H9 (cell line): Measurements from ENCODE around the gene COMMD9. TPM values are rescaled to one million over a fixed set of nuclear protein-coding genes. Genes with fewer than 3 reads are reported as not detected.

ENCODE experiments used
- DNase-seq: peaks from one replicate; pipeline ENCODE4 v3.0.0-alpha.2; 2017
- H2AFZ ChIP-seq: one replicate; pipeline ENCODE4 v1.6.1; 2013; ENCODE audit warnings: mild to moderate bottlenecking, low read length, control low read depth, moderate library complexity
- H2AK5ac ChIP-seq: 2 replicates; pipeline ENCODE4 v1.6.1; 2013; ENCODE audit warnings: low read length, control low read depth, mixed read lengths; ENCODE audit not compliant: insufficient read length
- H2BK120ac ChIP-seq: one replicate; pipeline ENCODE4 v1.6.1; 2013; ENCODE audit warnings: low read depth, mild to moderate bottlenecking, low read length, control low read depth, inconsistent platforms; ENCODE audit not compliant: poor library complexity, severe bottlenecking
- H2BK12ac ChIP-seq: 2 replicates; pipeline ENCODE4 v1.6.1; 2013; ENCODE audit warnings: low read length, control low read depth, mixed read lengths, low read depth; ENCODE audit not compliant: insufficient read length
- H2BK15ac ChIP-seq: 2 replicates; pipeline ENCODE4 v1.6.1; 2013; ENCODE audit warnings: low read depth, low read length, control low read depth
- H2BK20ac ChIP-seq: one replicate; pipeline ENCODE4 v1.6.1; 2013; ENCODE audit warnings: low read depth, mild to moderate bottlenecking, low read length, control low read depth, inconsistent platforms; ENCODE audit not compliant: poor library complexity, severe bottlenecking
- H2BK5ac ChIP-seq: 2 replicates; pipeline ENCODE4 v1.6.1; 2013; ENCODE audit warnings: low read length, control low read depth, mixed read lengths; ENCODE audit not compliant: insufficient read length
- H3K14ac ChIP-seq: 2 replicates; pipeline ENCODE4 v1.6.1; 2013; ENCODE audit warnings: low read length, control low read depth; ENCODE audit not compliant: insufficient read depth
- H3K18ac ChIP-seq: 2 replicates; pipeline ENCODE4 v1.6.1; 2013; ENCODE audit warnings: low read depth, mild to moderate bottlenecking, mixed read lengths, low read length, control low read depth; ENCODE audit not compliant: insufficient read length
- H3K23ac ChIP-seq: 2 replicates; pipeline ENCODE4 v1.6.1; 2013; ENCODE audit warnings: low read length, control low read depth, mixed read lengths, low read depth; ENCODE audit not compliant: insufficient read length
- H3K23me2 ChIP-seq: 2 replicates; pipeline ENCODE4 v1.6.1; 2013; ENCODE audit warnings: low read depth, mild to moderate bottlenecking, mixed read lengths, low read length, control low read depth; ENCODE audit not compliant: insufficient read length, poor library complexity, severe bottlenecking
- H3K27ac ChIP-seq: 2 replicates; pipeline ENCODE4 v1.5.1; 2013; ENCODE audit warnings: low read length, control low read depth, mixed read lengths, low read depth; ENCODE audit not compliant: insufficient read length
- H3K27me3 ChIP-seq: 2 replicates; pipeline ENCODE4 v1.6.1; 2013; ENCODE audit warnings: low read length, control low read depth, inconsistent platforms; ENCODE audit not compliant: insufficient read depth
- H3K4ac ChIP-seq: 2 replicates; pipeline ENCODE4 v1.6.1; 2013; ENCODE audit warnings: low read depth, mild to moderate bottlenecking, control low read depth, inconsistent platforms, low read length, moderate library complexity
- H3K4me1 ChIP-seq: 2 replicates; pipeline ENCODE4 v1.6.1; 2013; ENCODE audit warnings: low read length, control low read depth, inconsistent platforms; ENCODE audit not compliant: insufficient read depth
- H3K4me2 ChIP-seq: 2 replicates; pipeline ENCODE4 v1.6.1; 2013; ENCODE audit warnings: low read length, control low read depth, mixed read lengths; ENCODE audit not compliant: insufficient read length, insufficient read depth
- H3K56ac ChIP-seq: 2 replicates; pipeline ENCODE4 v1.6.1; 2013; ENCODE audit warnings: low read depth, mild to moderate bottlenecking, mixed read lengths, low read length, control low read depth; ENCODE audit not compliant: insufficient read length
- H3K79me1 ChIP-seq: 2 replicates; pipeline ENCODE4 v1.6.1; 2013; ENCODE audit warnings: low read depth, mild to moderate bottlenecking, moderate library complexity, low read length, control low read depth, inconsistent platforms; ENCODE audit not compliant: insufficient read depth, poor library complexity, severe bottlenecking
- H3K79me2 ChIP-seq: 2 replicates; pipeline ENCODE4 v1.6.1; 2013; ENCODE audit warnings: low read length, control low read depth, inconsistent platforms; ENCODE audit not compliant: insufficient read depth
- H3K9ac ChIP-seq: 2 replicates; pipeline ENCODE4 v1.6.1; 2013; ENCODE audit warnings: low read length, control low read depth, mixed read lengths; ENCODE audit not compliant: insufficient read length; ENCODE audit errors: extremely low read depth
- H3K9me3 ChIP-seq: one replicate; pipeline ENCODE4 v1.6.1; 2013; ENCODE audit warnings: low read depth, low read length, inconsistent platforms; ENCODE audit not compliant: control insufficient read depth
- H3T11ph ChIP-seq: one replicate; pipeline ENCODE4 v1.6.1; 2013; ENCODE audit warnings: mild to moderate bottlenecking, low read length, control low read depth, inconsistent platforms
- H4K20me1 ChIP-seq: one replicate; pipeline ENCODE4 v1.6.1; 2013; ENCODE audit not compliant: control insufficient read depth, insufficient read length, insufficient read depth
- H4K5ac ChIP-seq: 2 replicates; pipeline ENCODE4 v1.6.1; 2013; ENCODE audit warnings: low read depth, mild to moderate bottlenecking, mixed read lengths, low read length, control low read depth; ENCODE audit not compliant: insufficient read length
- H4K8ac ChIP-seq: replicated peaks from 2 replicates; pipeline ENCODE4 v1.6.1; 2013; ENCODE audit warnings: low read length, control low read depth, mixed read lengths, low read depth; ENCODE audit not compliant: insufficient read length
- H4K91ac ChIP-seq: 2 replicates; pipeline ENCODE4 v1.6.1; 2013; ENCODE audit warnings: low read depth, mild to moderate bottlenecking, moderate library complexity, mixed read lengths, low read length, control low read depth; ENCODE audit not compliant: insufficient read length
- H3K27ac Mint-ChIP-seq, 3 experiments: 2 replicates in 2 of 3; 3 replicates in 1 of 3; pipeline ENCODE4 v1.8.0; 2020 to 2021; ENCODE audit warnings: mixed read lengths in 3 of 3, mild to moderate bottlenecking in 1 of 3, moderate library complexity in 1 of 3
- H3K27me3 Mint-ChIP-seq: 2 replicates; pipeline ENCODE4 v1.8.0; 2021; ENCODE audit warnings: low read depth, mild to moderate bottlenecking, moderate library complexity, mixed read lengths
- H3K36me3 Mint-ChIP-seq, 3 experiments: 2 replicates in 2 of 3; 3 replicates in 1 of 3; pipeline ENCODE4 v1.8.0; 2020 to 2021; ENCODE audit warnings: low read depth in 3 of 3, mixed read lengths in 3 of 3; ENCODE audit not compliant: insufficient read depth in 1 of 3
- H3K4me1 Mint-ChIP-seq, 2 experiments: 2 replicates each; pipeline ENCODE4 v1.8.0; 2020; ENCODE audit warnings: mixed read lengths in 2 of 2
- H3K4me3 Mint-ChIP-seq, 2 experiments: 2 replicates in 1 of 2; 3 replicates in 1 of 2; pipeline ENCODE4 v1.8.0; 2020 to 2021; ENCODE audit warnings: mild to moderate bottlenecking in 2 of 2, mixed read lengths in 2 of 2, moderate library complexity in 1 of 2
- H3K9me3 Mint-ChIP-seq, 2 experiments: 2 replicates in 1 of 2; 3 replicates in 1 of 2; pipeline ENCODE4 v1.8.0; 2020; ENCODE audit warnings: mild to moderate bottlenecking in 2 of 2, mixed read lengths in 2 of 2, moderate library complexity in 1 of 2
- CTCF ChIP-seq: fragments of 200-600 bp; sonication (generic); conservative IDR thresholded peaks from 3 replicates; pipeline ENCODE4 v1.8.0; 2021; ENCODE audit warnings: antibody characterized with exemption, mild to moderate bottlenecking
- WGBS: extraction: QIAGEN DNeasy Blood & Tissue Kit; methylation state at CpG from one replicate; pipeline ENCODE4 v1.1.7; 2013; ENCODE audit warnings: missing lambda C conversion rate, low lambda C conversion rate, mixed read lengths; ENCODE audit not compliant: insufficient read length; ENCODE audit errors: extremely low coverage; 5-methylcytosine and 5-hydroxymethylcytosine counted together
- total RNA-seq: library from RNA; stranded (reverse); gene quantifications from 2 replicates; pipeline ENCODE4 v1.2.1, GENCODE V29; 2021

Gene COMMD9
- total RNA-seq, 1 experiment from 2014 or later = 47.0 TPM

GRCh38 chr11:36313750-36314433, 24.7 kb upstream of the COMMD9 start:
- no peaks in the 10 kb centered on the region for H3K36me3 Mint-ChIP-seq
- H3K27ac Mint-ChIP-seq = no peak overlapping the region; a peak in 1 of 7 replicates
- H3T11ph ChIP-seq = no peak overlapping the region
- H2AFZ ChIP-seq = no peak overlapping the region
- no peak overlapping the region for H2BK5ac ChIP-seq
- no peaks in the 10 kb centered on the region for H3K4me1 ChIP-seq
- no peak overlapping the region for H3K56ac ChIP-seq
- H4K91ac ChIP-seq = no peak overlapping the region
- H4K5ac ChIP-seq = no peak overlapping the region
- H3K18ac ChIP-seq = no peak overlapping the region
- no peak overlapping the region for H2BK15ac ChIP-seq
- no peak overlapping the region for H2BK120ac ChIP-seq
- H3K27me3 Mint-ChIP-seq = peaks cover 11% of the 10 kb centered on the region
- no peak overlapping the region for H3K4me2 ChIP-seq
- H4K8ac ChIP-seq = no peak overlapping the region
- H3K9ac ChIP-seq = no peak overlapping the region
- H3K27ac ChIP-seq = no peak overlapping the region
- no peak overlapping the region for H3K23ac ChIP-seq
- H2AK5ac ChIP-seq = no peak overlapping the region
- H3K23me2 ChIP-seq = no peaks in the 10 kb centered on the region
- no peak overlapping the region for H3K4me3 Mint-ChIP-seq
- H4K20me1 ChIP-seq = no peaks in the 10 kb centered on the region
- no peak for DNase-seq
- H3K4ac ChIP-seq = no peak overlapping the region
- H3K4me1 Mint-ChIP-seq = peaks cover 15 to 18% of the 10 kb centered on the region in 2 experiments
- no peaks in the 10 kb centered on the region for H3K79me1 ChIP-seq
- TF ChIP-seq CTCF = no peak
- no peak overlapping the region for H3K14ac ChIP-seq
- H2BK12ac ChIP-seq = no peak overlapping the region
- H2BK20ac ChIP-seq = no peak overlapping the region
- H3K27me3 ChIP-seq = no peaks in the 10 kb centered on the region
- no CpG with 5 or more reads among the region's 3 CpGs for WGBS
- H3K9me3 Mint-ChIP-seq = no peaks in the 10 kb centered on the region
- H3K9me3 ChIP-seq = no peaks in the 10 kb centered on the region
- H3K79me2 ChIP-seq = no peaks in the 10 kb centered on the region
